Upper lobe of left lung (tissue), 4 donors: ENCODE results near the gene KCTD5.

ENCODE experiments used
- EP300 ChIP-seq, 4 donors: sonication (generic); formaldehyde crosslinking; IDR thresholded peaks; one replicate each; pipeline ENCODE4 v1.5.1; 2017; ENCODE audit warnings: antibody characterized with exemption in 4 of 4, control low read depth in 2 of 4
- POLR2A ChIP-seq, 4 donors: fragments of 450-650 bp; IDR thresholded peaks; one replicate each; pipeline ENCODE4 v1.5.1; 2016 to 2017; ENCODE audit warnings: antibody characterized with exemption in 4 of 4, mild to moderate bottlenecking in 2 of 4

- TF ChIP-seq POLR2A (IDR thresholded peaks at IDR 0.05) (no peak), EP300 (IDR thresholded peaks at IDR 0.05) (no peak)
Measured at GRCh38 chr16:2686912-2687507, 4.7 kb downstream of the KCTD5 start.
